Aorta (tissue), 5 donors: ENCODE measurements around the gene CHMP4B. TPM values are rescaled to one million over a fixed set of nuclear protein-coding genes. Genes with fewer than 3 reads are reported as not detected.

Source experiments
- ATAC-seq: fragments of 200-7000 bp; cut with Tn5 transposase; one replicate; pipeline ENCODE4 v1.9.1; 2022; ENCODE audit warnings: moderate library complexity; ENCODE audit not compliant: low FRiP score
- DNase-seq, 2 donors: peaks; one replicate each; pipeline ENCODE4 v3.0.0-alpha.2; 2020
- H3K27ac ChIP-seq, 2 donors: one replicate each; pipeline ENCODE4 v1.5.1; 2013; ENCODE audit warnings: low read length in 2 of 2, mild to moderate bottlenecking in 2 of 2, moderate library complexity in 2 of 2, control low read depth in 1 of 2, inconsistent platforms in 1 of 2, low read depth in 1 of 2
- H3K27me3 ChIP-seq, 2 donors: one replicate each; pipeline ENCODE4 v1.6.1; 2013; ENCODE audit warnings: control low read depth in 1 of 2, low read length in 1 of 2, mild to moderate bottlenecking in 1 of 2, moderate library complexity in 1 of 2; ENCODE audit not compliant: insufficient read depth in 2 of 2, control insufficient read depth in 1 of 2
- H3K36me3 ChIP-seq, 2 donors: one replicate each; pipeline ENCODE4 v1.6.1; 2013; ENCODE audit warnings: control low read depth in 1 of 2, low read length in 1 of 2, mild to moderate bottlenecking in 1 of 2; ENCODE audit not compliant: insufficient read depth in 2 of 2, control insufficient read depth in 1 of 2
- H3K4me1 ChIP-seq, 2 donors: one replicate each; pipeline ENCODE4 v1.6.1; 2013; ENCODE audit warnings: low read length in 2 of 2, control low read depth in 1 of 2, mild to moderate bottlenecking in 1 of 2, moderate library complexity in 1 of 2; ENCODE audit not compliant: insufficient read depth in 2 of 2, control insufficient read depth in 1 of 2
- H3K4me3 ChIP-seq, 2 donors: one replicate each; pipeline ENCODE4 v1.5.1; 2013; ENCODE audit warnings: low read length in 2 of 2, control low read depth in 1 of 2, mild to moderate bottlenecking in 1 of 2
- H3K9me3 ChIP-seq: one replicate; pipeline ENCODE4 v1.6.1; 2013; ENCODE audit warnings: mild to moderate bottlenecking, low read length; ENCODE audit not compliant: control insufficient read depth
- WGBS, 2 donors: extraction: QIAGEN DNeasy Blood & Tissue Kit; methylation state at CpG; one replicate each; pipeline ENCODE4 v1.1.7; 2013; 5-methylcytosine and 5-hydroxymethylcytosine counted together
- intact Hi-C, 2 donors: fragments of 100-400 bp; cut with DNase I; formaldehyde crosslinking; loops; one replicate each; pipeline versions ENCODE4 v1.14.2 to v1.15.0; 2022
- polyA plus RNA-seq, 2 donors: library from polyadenylated mRNA; stranded (reverse); fragments of 200-250 nt; gene quantifications; one replicate each; pipeline ENCODE4 v1.2.3, GENCODE V29; 2013
- total RNA-seq, 2 donors: library from RNA; stranded (reverse); fragmentation: NEBNext Ultra II Directional; extraction: Animal tissue kit (Norgen Biotek cat#: 25700); gene quantifications; one replicate each; pipeline ENCODE4 v1.2.1, GENCODE V29; 2021
- donor health status: healthy with polysubstance abuse.
- donor health status: Bipolar disorder and iron deficiency.
- donor health status: DM: no; HTN: no; CAD: no.
- donor health status: DM: no; HTN: no; CAD: no.
- donor health status: DM: yes; HTN: yes; CAD: no.

Gene CHMP4B
- total and polyA plus RNA-seq, 4 donors = 96.6 to 194 (median 128) TPM

GRCh38 chr20:33771938-33772337 is 39.2 kb upstream of the CHMP4B start:
- peaks cover 0 to 2% of the 10 kb centered on the region in 2 donors for H3K36me3 ChIP-seq
- 94 to 95% methylated on average over 4 to 5 of the region's 5 CpGs for WGBS, 2 donors
- intact Hi-C loops = no loop called here
- no peaks in the 10 kb centered on the region for H3K9me3 ChIP-seq
- no peak for DNase-seq
- H3K4me1 ChIP-seq = no peaks in the 10 kb centered on the region
- ATAC-seq = no peak
- H3K27ac ChIP-seq = no peak overlapping the region
- no peak overlapping the region for H3K4me3 ChIP-seq
- H3K27me3 ChIP-seq = no peaks in the 10 kb centered on the region

DNA sequence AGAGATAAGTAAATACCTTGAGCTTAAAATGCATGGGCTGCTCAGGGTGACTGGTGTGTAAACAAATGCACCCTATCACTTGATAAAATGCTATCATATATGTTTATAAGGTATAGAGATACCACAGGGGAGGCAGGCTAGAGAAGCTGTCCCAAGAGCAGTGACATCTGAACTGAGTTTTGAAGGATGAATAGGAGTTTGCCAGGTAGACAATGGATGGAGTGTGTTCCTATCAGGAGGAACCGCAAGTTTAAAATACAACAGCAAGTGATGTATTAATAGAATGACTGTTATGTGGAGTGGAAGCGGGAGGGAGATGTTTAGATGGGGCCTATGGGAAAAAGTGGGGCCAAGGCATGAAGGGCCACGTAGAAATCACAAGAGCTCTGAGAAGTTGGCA is 38.7 kb upstream of the CHMP4B start:
- Histone ChIP-seq H3K36me3 (peaks cover 0 to 2% of the 10 kb centered on the region in 2 donors), H3K4me3 (no peak overlapping the region), H3K27ac (no peak overlapping the region), H3K4me1 (no peaks in the 10 kb centered on the region), H3K27me3 (no peaks in the 10 kb centered on the region), H3K9me3 (no peaks in the 10 kb centered on the region)
- WGBS, 2 donors = 65 to 82% methylated on average over 3 of the region's 3 CpGs
- intact Hi-C loops = no loop called here
- no peak for DNase-seq
- ATAC-seq = no peak

DNA sequence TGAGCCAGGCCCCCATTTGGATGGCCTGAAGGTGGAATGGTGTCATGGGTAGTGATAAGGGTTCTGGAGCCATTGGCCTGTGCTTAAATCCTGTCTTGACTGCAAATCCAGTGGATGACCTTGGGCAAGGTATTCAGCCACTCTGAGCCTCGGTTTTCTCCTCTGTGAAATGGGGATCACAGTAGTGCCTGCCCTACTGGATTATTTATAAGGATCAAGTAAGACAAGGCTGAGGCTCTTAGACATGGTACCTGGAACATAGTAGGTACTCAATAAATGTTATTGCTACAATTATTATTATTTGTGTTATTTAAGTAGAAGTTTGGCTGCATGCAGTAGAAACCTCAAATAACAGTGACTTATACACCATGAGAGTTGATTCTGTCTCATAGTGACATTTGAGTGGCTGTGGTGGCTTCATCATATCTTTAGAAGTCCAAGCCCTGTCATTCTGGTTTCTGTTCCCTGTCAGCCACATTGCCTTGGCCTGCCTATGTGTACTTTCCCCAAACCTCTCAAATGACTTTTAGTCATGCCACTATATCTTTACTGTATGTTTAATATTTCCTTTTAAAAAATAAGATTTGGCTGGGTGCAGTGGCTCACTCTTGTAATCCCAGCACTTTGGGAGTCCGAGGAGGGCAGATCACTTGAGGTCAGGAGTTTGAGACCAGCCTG is 37.6 kb upstream of the CHMP4B start:
- no peaks in the 10 kb centered on the region for H3K27me3 ChIP-seq
- no peaks in the 10 kb centered on the region for H3K9me3 ChIP-seq
- 48 to 61% methylated on average over 2 of the region's 2 CpGs for WGBS, 2 donors
- intact Hi-C loops = no loop called here
- peaks cover 0 to 2% of the 10 kb centered on the region in 2 donors for H3K36me3 ChIP-seq
- no peak for DNase-seq
- H3K27ac ChIP-seq = no peak overlapping the region
- H3K4me3 ChIP-seq = no peak overlapping the region
- no peak for ATAC-seq
- H3K4me1 ChIP-seq = no peaks in the 10 kb centered on the region

DNA sequence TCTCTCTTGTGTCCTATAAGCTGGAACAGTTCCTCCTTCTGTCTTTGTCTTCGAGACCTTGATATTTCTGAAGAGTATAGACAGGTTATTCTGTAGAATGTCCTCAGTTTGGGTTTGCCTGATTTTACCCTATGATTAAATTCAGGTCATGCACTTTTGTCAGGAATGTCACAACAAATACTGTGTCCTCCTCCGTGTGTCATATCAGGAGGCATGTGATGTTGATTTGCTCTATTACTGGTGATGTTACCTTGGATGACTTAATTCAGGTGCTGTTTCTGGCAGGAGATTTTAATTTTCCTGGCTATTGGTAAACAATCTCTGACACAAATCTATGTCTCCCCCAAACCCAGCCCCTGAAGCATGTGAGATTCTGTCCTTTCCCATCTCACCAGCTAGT is 33.3 kb upstream of the CHMP4B start:
- H3K4me3 ChIP-seq = no peak overlapping the region
- intact Hi-C loops = no loop called here
- H3K9me3 ChIP-seq = no peaks in the 10 kb centered on the region
- WGBS, 2 donors = 90% methylated on average over 2 of the region's 2 CpGs
- DNase-seq (no peak), ATAC-seq (no peak)
- H3K4me1 ChIP-seq = no peaks in the 10 kb centered on the region
- peaks cover 2 to 3% of the 10 kb centered on the region in 2 donors for H3K36me3 ChIP-seq
- H3K27me3 ChIP-seq = no peaks in the 10 kb centered on the region
- no peak overlapping the region for H3K27ac ChIP-seq

- H3K4me3 ChIP-seq = no peak overlapping the region
- no peak overlapping the region for H3K27ac ChIP-seq
- 89 to 91% methylated on average over 4 of the region's 4 CpGs for WGBS, 2 donors
- no peak for ATAC-seq
- peaks cover 0 to 3% of the 10 kb centered on the region in 2 donors for H3K36me3 ChIP-seq
- DNase-seq = no peak
- no peaks in the 10 kb centered on the region for H3K9me3 ChIP-seq
- H3K4me1 ChIP-seq = no peaks in the 10 kb centered on the region
- intact Hi-C loops = no loop called here
- H3K27me3 ChIP-seq = no peaks in the 10 kb centered on the region
Measured at GRCh38 chr20:33781133-33781532, 30.0 kb upstream of the CHMP4B start.

GRCh38 chr20:33781945-33782344 is 29.2 kb upstream of the CHMP4B start:
- ATAC-seq (no peak), DNase-seq (no peak)
- 100% methylated on average over 1 of the region's 1 CpG for WGBS, 2 donors
- Histone ChIP-seq H3K27ac (no peak overlapping the region), H3K9me3 (no peaks in the 10 kb centered on the region), H3K36me3 (peaks cover 0 to 3% of the 10 kb centered on the region in 2 donors), H3K27me3 (no peaks in the 10 kb centered on the region), H3K4me3 (no peak overlapping the region), H3K4me1 (no peaks in the 10 kb centered on the region)
- intact Hi-C loops = no loop called here

- ATAC-seq (no peak), DNase-seq (no peak)
- H3K4me1 ChIP-seq = no peaks in the 10 kb centered on the region
- H3K36me3 ChIP-seq = peaks cover 0 to 3% of the 10 kb centered on the region in 2 donors
- no peak overlapping the region for H3K27ac ChIP-seq
- no peaks in the 10 kb centered on the region for H3K9me3 ChIP-seq
- intact Hi-C loops = no loop called here
- H3K4me3 ChIP-seq = no peak overlapping the region
- WGBS, 2 donors = 86 to 88% methylated on average over 5 of the region's 5 CpGs
- H3K27me3 ChIP-seq = no peaks in the 10 kb centered on the region
Measured at GRCh38 chr20:33783256-33783655, 27.9 kb upstream of the CHMP4B start.

DNA sequence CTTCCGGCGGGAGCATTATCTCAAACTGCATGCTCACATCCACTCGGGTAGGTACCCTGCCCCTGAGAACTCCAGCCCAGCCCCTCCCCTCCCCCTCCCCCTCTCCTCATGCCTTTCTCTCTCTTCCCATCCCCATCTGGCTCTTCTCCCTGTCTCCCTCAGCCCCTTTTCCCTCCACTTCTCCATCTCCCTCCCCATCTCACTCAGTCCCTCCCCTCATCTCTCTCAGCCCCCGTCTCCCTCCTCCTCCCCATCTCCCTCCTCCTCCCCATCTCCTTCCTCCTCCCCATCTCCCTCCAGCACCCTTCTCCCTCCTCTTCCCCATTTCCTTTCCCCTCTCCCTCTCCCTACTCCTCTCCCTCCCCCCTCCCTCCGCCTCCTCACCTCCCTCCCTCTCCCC is 27.3 kb upstream of the CHMP4B start:
- Histone ChIP-seq H3K9me3 (no peaks in the 10 kb centered on the region), H3K36me3 (peaks cover 0 to 3% of the 10 kb centered on the region in 2 donors), H3K27me3 (no peaks in the 10 kb centered on the region), H3K4me1 (no peaks in the 10 kb centered on the region), H3K4me3 (no peak overlapping the region), H3K27ac (no peak overlapping the region)
- intact Hi-C loops = no loop called here
- DNase-seq = no peak
- WGBS, 2 donors = 78 to 86% methylated on average over 5 of the region's 5 CpGs
- no peak for ATAC-seq

DNA sequence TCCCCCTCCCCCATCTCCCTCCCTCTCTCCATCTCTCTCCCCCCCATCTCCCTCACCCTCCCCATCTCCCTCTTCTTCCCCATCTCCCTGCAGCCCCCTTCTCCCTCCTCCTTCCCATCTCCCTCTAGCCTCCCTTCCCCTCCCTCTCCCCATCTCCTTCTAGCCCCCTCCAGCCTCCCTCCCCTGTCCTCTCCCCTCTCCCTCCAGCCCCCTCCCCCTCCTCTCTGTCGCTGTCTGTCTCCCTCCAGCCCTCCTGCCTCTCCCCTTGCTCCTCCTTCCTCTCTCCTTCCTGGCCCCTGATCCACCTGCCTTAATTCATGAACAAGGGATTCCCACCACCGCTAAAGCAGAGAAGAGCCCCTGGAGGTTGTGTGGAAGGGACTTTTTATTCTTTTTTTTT is 26.9 kb upstream of the CHMP4B start:
- H3K36me3 ChIP-seq = peaks cover 0 to 3% of the 10 kb centered on the region in 2 donors
- H3K9me3 ChIP-seq = no peaks in the 10 kb centered on the region
- 71 to 83% methylated on average over 2 of the region's 2 CpGs for WGBS, 2 donors
- no peak for DNase-seq
- no peak for ATAC-seq
- H3K27me3 ChIP-seq = no peaks in the 10 kb centered on the region
- no peak overlapping the region for H3K4me3 ChIP-seq
- no peaks in the 10 kb centered on the region for H3K4me1 ChIP-seq
- intact Hi-C loops = no loop called here
- no peak overlapping the region for H3K27ac ChIP-seq
